SKM-1 (cell line): ENCODE results near the gene GLP2R.

Source experiments
- DNase-seq: peaks from one replicate; lab custom pipeline; 2025; ENCODE audit not compliant: unreplicated experiment; lab: John Stamatoyannopoulos, UW

GLP2R gene

GRCh38 chr17:9813166-9813565, 12.6 kb upstream of the GLP2R start:
- DNase-seq: no peak

GRCh38 chr17:9814337-9814945, 11.3 kb upstream of the GLP2R start:
- no peak for DNase-seq

GRCh38 chr17:9816472-9816871, 9.3 kb upstream of the GLP2R start:
- DNase-seq: no peak

- DNase-seq: no peak
Measured at GRCh38 chr17:9817086-9817485, 8.6 kb upstream of the GLP2R start.

GRCh38 chr17:9818760-9819159, 7.0 kb upstream of the GLP2R start:
- DNase-seq: no peak

- no peak for DNase-seq
Measured at GRCh38 chr17:9820448-9820847, 5.3 kb upstream of the GLP2R start.

GRCh38 chr17:9821921-9822320, 3.8 kb upstream of the GLP2R start, which contains the start of gene GSG1L2:
Gene GSG1L2, minus strand, starts transcription at chr17:9822079. Its CDS starts 8 bp downstream, at chr17:9822071.
- no peak for DNase-seq

- DNase-seq: no peak
Measured at GRCh38 chr17:9824094-9824493, 1.6 kb upstream of the GLP2R start.

- DNase-seq: no peak
Measured at GRCh38 chr17:9824797-9825338, 856 bp upstream of the GLP2R start.

- DNase-seq: no peak
Measured at GRCh38 chr17:9828296-9829295, 2.9 kb downstream of the GLP2R start.

GRCh38 chr17:9829343-9829742, 3.6 kb downstream of the GLP2R start:
- DNase-seq: no peak

- no peak for DNase-seq
Measured at GRCh38 chr17:9830711-9831110, 5.0 kb downstream of the GLP2R start.

GRCh38 chr17:9833922-9834321, 8.2 kb downstream of the GLP2R start:
- no peak for DNase-seq

- no peak for DNase-seq
Measured at GRCh38 chr17:9837551-9838471, 12.1 kb downstream of the GLP2R start.

- no peak for DNase-seq
Measured at GRCh38 chr17:9839433-9839832, 13.7 kb downstream of the GLP2R start.

- no peak for DNase-seq
Measured at GRCh38 chr17:9842057-9842758, 16.5 kb downstream of the GLP2R start.

GRCh38 chr17:9843152-9844010, 17.7 kb downstream of the GLP2R start:
- no peak for DNase-seq

GRCh38 chr17:9844153-9844552, 18.4 kb downstream of the GLP2R start:
- no peak for DNase-seq

- no peak for DNase-seq
Measured at GRCh38 chr17:9845306-9845705, 19.6 kb downstream of the GLP2R start.
